Fibroblast of peridontal ligament (primary cell): ENCODE results near the gene COL5A1.
A peak's percentile ranks its signal among the peaks of the same experiment; 100 is the strongest.
"Not testable (repeated sequence)": the region's sequence is repeated elsewhere in the genome, so short reads cannot be mapped to it uniquely, and the experiment has no call there.

Experiments used
- DNase-seq: peaks from one replicate; pipeline ENCODE4 v3.0.0-alpha.2; 2010; ENCODE audit errors: extremely low read depth

COL5A1 gene

GRCh38 chr9:134707731-134708671 is 66.4 kb downstream of the COL5A1 start:
- no peak for DNase-seq

- no peak for DNase-seq
Measured at GRCh38 chr9:134708672-134709038, 67.1 kb downstream of the COL5A1 start.

DNA sequence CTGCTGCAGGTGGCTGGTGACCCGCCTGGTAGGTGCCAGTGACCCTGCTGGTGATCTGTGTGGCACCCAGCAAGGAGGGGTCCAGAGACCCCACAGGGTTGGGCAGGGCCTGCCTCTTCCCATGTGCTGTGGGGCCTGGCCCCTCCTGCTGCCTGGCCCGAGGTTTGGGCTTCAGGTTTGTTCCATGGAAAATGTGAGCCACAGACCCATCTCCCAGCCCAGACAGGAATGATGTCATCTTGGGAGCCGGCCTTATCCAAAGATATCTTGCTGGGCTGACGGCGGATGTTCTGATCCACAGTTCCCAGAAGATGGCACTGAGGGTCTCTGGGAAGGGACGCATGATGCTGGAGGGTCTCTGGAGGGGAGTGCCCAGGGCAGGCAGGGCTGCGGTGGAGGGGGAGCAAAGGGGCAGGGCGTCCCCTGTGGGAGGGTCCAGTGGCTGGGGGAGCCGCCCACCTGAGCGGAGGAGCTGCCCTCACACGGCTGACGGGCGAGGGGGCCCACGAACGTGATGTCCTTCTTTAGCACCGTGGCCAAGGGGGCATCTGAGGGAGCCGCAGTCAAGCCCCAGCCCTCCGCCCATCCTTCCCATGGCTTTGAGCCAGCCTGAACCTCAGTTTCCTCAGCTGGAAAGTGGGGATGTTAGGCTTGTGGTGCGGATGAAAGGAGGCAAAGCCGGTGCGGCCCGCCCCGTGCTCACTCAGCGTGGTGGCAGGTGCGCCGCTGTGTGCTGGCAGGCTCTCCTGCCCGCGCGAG is 68.1 kb downstream of the COL5A1 start:
- DNase-seq: peak; percentile 19

GRCh38 chr9:134710271-134710540 is 68.6 kb downstream of the COL5A1 start:
- no peak for DNase-seq

DNA sequence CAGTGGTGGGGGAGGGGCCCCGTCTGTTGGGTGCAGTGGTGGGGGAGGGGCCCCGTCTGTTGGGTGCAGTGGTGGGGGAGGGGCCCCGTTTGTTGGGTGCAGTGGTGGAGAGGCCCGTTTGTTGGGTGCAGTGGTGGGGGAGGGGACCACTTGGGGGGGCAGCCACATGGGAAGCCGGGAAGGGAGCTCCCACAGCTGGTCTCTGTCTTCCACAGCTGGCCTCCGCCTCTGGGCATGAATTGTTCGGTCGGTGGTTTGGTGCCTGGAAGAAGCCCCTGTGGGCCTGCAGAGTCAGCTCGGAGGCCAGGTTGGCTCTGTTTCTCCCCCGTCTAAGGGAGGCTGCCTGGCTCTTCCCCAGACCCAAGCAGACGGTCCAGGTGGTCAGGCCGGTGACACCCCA is 69.3 kb downstream of the COL5A1 start:
- DNase-seq: no peak

DNA sequence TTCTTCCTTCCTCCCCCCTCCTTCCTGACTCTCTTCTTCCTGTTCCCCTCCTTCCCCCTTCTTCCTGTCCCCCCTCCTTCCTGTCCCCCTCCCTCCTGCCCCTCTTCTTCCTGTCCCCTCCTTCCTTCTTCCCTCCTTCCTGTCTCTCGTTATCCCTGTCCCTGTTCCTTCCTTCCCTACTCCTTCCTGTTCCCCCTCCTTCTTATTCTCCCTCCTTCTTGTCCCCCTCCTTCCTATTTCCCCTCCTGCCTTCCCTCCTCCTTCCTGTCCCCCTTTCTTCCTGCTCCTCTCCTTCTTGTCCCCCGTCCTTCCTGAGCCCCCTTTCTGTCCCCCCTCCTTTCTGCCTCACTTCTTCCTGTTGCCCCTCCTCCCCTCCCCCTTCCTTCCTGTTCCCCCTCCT is 70.6 kb downstream of the COL5A1 start:
- DNase-seq: no peak

DNA sequence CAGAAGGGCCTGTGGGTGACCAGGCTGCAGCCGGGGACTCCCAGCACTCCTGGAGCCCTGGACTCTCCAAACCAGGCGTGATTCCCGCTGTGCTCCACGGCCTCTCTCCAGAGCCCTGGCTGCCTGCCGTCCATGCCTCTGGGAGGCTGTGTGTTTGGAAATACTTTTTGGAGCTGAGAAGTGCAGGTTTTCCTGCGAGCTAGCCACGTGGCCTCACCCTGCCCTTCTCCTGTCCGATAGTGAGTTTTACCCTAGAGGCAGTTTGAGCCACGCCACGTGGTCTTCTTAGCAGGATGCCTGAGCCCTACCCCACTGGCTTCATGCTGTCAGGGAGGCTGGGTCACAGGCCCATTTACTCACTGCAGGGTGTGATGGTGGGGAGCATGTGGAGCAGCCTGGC is 71.3 kb downstream of the COL5A1 start:
- no peak for DNase-seq

DNA sequence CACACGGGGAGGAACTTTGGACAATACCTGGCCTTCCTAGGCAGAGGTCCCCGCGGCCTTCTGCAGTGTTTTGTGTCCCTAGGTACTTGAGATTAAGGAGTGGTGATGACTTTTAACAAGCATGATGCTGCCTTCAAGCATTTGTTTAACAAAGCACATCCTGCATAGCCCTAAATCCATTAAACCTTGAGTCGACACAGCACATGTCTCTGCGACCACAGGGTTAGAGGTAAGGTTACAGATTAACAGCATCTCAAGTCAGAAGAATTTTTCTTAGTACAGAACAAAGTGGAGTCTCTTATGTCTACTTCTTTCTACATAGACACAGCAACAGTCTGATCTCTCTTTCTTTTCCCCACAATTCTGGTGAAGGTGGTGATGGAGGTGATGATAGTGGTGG is 73.9 kb downstream of the COL5A1 start:
- DNase-seq: not testable (repeated sequence)

- DNase-seq: no peak
Measured at GRCh38 chr9:134716067-134716466, 74.5 kb downstream of the COL5A1 start.

- DNase-seq: no peak
Measured at GRCh38 chr9:134717056-134717455, 75.5 kb downstream of the COL5A1 start.

DNA sequence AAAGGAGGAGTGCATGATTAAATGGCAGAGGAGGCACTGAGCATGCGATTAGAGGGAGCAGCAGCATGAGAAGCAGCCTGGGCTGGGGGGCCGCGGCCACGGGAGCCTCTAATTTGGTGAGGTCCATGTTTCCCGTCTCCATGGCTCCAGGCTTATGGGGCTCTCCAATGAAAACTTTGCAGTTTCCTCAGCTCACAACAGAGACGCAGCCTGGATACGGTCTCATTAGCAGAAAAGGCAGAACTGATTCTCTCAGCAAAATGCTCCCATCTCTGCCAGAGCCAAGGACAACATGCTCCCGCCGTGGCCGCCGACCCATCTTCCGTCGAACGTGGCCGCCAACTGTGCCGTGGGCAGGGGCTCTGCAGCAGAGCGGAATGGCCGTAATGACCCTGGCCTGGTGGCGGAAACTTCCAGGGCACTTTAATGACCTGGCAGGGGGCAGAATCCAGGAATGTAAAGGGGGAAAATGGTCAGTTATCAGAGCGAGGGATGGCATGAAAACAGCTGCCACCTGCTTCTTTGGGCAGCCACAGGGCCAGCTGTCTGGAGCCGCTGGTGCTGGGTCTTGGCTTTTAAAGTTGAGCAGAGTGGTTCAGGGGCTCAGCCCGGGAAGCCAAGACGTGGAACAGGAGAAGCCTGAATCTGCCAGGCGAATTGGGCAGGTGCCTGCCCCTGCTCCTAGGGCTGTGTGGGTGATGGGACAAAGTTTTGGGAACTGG is 76.5 kb downstream of the COL5A1 start:
- DNase-seq: no peak

- no peak for DNase-seq
Measured at GRCh38 chr9:134719331-134719730, 77.7 kb downstream of the COL5A1 start.

GRCh38 chr9:134720136-134720753 is 78.6 kb downstream of the COL5A1 start:
- DNase-seq: no peak

DNA sequence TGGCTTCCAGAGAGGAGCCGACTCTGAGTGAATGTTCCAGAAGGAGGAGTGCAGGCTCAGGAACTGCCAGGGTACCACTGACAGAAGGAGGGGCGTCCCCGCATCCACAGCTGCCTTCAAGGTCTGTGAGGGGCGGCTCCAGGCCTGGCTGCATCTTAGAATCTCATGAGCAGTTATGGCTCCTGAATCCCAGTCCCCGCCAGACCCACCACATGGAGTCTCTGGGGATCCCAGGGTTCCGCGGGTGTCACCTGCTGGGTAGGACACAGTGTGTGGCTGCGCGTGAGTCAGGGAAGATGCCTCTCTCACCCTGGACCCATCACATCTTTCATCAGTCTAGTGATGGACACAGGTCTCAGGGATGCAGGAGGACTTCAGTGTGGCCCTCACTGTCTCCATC is 79.2 kb downstream of the COL5A1 start:
- no peak for DNase-seq

GRCh38 chr9:134721344-134721743 is 79.7 kb downstream of the COL5A1 start:
- no peak for DNase-seq

DNA sequence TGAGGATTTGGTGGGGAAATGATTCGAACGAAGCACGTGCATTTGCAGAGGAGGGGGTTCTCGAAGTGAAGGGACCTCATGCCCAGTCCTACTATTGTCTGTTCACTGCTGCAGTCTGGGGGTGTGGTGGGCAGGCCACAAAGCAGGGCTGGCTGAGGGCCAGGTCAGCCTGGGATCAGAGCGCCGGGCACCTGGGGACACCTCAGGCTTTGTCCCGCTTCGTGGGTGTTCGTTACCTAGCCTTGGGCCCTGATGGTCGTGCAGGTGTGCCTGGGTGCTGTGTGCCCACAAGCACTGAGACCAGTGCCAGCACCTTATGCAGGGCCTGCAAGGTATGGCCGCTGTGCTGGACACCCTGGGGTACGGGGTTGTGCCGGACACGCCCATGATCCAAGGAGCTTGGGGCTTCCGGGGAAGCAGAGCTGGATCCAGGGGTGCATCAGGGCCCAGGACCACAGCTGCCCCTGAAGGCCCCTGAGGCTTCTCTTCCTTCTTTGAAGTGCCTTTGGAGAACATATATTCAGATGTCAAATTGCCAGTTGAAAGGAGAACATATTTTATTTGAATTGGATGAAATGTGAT is 80.6 kb downstream of the COL5A1 start:
- no peak for DNase-seq

- no peak for DNase-seq
Measured at GRCh38 chr9:134723037-134723436, 81.4 kb downstream of the COL5A1 start.

DNA sequence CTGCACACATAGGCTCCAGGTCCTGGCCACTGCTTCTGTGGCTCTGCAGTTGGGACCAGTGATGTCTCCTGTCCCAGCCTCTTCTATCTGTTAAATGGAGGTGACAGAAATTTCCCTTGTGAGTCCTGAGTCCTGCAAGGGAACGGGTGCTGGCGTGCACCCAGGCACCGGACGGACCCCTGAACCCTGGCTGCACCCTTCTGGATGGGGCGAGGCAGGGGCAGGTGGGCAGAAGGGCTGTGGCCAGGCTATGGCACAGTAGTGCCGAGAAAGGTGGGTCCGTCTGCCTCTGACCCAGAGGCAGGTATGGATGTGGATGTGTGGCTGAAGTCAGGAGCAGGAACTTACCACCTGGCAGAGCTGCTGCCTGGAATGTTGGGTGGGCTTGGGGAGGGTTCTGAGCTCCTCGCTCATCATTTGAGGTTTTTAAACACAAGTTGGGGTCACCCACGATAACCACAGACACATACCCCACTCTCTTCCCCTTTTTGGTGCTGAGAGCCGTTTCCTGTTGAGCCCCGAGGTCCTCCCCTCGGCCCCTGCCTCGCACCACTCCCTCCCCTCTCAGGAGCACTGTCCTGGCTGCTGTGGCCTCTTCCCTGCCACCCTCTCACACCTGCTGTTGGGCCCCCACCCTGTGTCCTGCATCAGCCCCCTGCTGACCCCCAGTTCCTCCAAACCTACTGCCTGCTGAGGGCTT is 82.0 kb downstream of the COL5A1 start:
- DNase-seq: no peak

DNA sequence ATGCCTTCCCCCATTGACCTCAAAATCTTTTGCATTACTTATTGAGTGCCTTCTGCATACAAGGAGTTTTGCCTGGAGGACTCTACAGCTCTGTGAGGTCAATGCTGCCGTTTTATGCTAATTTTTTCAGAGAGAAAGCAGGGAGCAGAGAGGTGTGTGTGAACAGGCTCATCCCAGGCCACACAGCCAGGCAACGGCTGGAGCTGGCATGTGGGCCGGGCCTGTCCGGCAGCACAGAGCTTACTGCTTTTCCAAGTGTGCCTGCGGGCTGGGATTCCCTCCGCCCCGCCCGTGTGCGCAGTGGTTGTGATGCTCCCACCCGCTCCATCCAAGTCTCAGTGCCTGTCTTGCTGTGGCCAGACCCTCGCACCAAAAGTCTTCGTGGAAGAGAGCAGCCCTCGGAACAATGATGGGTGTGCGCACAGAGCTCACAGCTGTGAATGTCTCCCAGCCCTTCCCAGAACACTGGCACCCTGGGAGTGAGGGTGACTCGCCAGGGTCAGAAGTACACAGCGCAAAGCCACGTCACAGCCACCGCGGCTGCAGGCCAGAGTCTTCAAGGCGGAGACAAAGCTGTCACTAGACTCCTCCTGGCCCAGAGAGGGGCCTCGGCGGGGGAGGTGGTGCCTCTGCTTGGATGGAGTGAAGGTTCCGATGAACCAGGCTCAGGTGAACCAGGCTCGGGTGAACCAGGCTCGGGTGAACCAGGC is 82.8 kb downstream of the COL5A1 start:
- DNase-seq: peak; percentile 44

DNA sequence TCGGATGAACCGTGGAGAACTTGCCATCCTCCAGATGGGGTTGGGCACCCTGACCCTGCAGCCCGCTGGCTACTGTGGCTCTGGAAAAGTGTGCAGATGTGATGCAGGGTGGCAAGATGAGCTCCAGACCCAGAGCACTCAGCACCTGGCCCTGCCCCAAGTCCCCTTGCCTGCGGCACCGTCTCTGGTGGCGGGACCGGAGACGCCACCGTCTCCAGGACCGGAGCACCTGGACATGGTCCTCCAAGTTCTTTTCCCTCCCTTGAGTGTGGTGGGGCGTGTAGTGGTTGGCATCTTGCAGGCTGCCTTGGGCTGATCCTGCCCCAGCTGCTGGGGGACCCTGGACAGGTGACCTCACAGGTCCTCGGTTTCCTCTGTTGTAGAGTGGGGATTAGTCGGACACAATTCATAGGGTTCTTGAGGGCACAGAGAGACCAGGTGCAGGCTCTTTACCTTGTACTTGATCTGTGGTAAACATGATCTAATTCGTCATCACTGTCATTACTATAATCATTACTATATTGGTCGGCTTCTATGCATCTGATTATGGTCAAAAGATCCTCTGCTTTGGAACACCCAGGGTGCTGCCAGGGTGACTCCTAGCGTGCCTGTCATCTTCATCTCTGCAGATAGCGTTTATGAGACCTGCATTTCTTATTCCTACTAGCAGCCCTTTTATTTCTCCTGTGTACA is 83.5 kb downstream of the COL5A1 start:
- no peak for DNase-seq
